ENCODE data around the gene ROBO4.

ROBO4 gene

DNA sequence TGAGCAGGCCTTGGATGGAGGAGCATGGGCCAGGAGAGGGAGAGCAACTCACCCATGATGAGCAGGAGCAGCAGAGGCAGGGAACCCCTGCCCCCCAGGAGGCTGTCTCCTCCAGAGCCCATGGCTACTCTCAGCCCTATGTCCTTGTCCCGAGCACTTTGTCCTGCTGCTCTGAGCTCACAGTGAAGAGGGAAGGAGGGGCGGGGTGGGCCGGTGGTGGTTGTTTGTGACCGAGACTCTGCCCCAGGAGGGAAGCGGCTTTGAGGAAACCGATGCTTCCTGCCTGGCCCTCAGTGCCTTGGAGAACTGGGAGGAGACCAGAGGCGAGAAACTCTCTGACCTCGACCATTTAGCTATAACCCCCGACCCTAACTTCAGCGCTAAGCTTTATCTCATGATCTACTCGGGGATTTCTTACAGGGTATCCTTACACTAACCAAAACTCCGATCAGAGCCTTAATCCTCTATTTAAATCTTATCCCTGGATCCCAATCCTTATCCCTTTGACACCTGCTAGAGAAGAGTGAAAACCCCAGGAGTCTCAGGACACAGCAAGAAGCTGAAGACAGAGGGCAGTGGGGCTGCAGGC, at the start of gene ROBO4:
TSS of gene ROBO4 (minus strand) at position 192 of the 589 bp plus-strand sequence. CDS start at position 122, 70 bp downstream.
- no peak for DNase-seq

DNA sequence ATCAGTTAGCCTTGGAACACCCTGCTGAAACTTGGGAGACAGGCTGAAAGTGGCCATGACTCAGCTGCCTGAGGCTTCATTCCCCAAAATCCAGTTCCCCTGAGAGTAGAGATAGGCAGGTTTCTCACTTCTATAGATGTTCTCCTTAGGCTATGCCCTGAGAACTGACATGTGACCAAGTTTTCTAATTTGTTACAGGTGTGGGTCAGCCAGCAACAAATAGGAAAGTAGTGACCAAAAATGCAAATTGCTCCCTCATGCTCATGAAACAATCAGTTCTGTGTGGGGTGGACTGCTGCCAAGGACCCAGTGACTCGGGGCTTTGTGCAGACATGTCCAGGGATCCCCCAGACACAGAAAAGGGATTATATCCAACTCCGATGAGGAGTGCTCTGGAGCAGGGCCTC, 49.1 kb upstream of the ROBO4 start:
- no peak for DNase-seq

DNA sequence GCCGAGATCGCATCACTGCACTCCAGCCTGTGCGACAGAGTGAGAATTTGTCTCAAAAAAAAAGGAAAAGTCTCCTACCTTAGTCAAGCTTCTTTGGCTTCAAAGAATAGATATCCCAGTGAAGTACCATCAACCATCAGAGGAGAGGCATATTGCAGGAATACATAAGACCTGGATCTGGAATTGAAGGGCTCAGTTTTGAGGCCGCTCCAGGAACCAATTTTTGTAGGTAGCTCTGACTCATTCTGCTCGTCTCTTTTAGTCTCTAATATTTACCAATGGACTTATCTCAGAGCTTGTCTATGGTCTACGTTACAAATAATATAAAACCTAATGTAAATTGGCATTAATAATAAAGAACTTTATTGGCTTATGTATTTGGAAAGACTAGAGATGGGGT, 48.2 kb upstream of the ROBO4 start:
- no peak for DNase-seq

DNA sequence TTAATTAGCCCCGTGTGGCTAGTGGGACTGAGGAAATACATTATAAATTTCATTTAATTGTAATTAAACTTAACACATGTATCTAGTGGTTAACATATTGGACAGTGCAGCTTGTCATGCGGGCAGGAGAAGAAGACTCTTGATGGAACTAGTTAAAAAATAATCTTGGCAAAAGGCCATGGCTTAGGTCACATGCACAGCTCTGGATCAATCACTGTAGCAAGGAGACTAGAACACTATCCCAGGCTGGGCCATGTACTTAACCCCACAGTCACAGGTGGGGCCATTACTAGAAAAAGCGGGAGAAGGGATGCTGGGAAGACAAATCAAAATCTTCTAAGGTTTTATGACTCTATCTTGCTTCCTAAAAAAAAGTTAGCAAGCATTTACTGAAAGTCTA, 46.9 kb upstream of the ROBO4 start:
- DNase-seq, result no peak

DNA sequence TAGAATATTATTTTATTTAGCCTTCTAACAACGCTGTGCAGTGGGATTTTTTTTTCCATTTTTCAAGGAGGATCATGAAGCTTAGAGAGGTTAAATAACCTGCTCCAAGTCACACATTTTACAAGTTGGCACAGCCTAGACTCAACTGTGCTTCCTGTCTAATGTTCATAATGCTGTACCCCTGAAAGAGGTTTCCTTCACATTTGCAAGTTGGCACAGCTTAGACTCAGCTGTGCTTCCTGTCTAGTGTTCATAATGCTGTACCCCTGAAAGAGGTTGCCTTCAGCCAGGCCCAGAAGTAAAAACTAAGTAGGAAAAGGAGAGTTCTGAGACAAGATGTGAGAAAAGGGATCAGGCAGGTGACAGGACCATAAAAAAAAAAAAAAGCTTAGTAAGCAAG, 46.1 kb upstream of the ROBO4 start:
- no peak for DNase-seq

DNA sequence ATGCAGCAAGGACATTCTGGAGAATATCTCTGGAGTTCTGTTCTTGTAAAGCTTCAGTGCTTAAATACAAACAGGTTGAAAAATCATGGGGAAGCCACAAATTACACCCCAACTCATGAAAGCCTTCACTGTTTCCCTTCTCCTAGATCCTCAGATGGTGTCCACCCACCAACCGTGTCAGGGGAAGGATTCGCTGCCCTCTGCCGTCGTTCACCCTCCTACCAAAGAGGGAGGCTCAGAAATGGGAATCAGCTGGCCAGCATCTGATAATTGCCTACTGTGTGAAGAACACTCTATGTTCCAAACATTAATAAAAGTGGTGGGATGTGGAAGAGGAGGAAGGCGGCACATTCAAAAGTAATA, 45.6 kb upstream of the ROBO4 start:
- DNase-seq, result no peak

DNA sequence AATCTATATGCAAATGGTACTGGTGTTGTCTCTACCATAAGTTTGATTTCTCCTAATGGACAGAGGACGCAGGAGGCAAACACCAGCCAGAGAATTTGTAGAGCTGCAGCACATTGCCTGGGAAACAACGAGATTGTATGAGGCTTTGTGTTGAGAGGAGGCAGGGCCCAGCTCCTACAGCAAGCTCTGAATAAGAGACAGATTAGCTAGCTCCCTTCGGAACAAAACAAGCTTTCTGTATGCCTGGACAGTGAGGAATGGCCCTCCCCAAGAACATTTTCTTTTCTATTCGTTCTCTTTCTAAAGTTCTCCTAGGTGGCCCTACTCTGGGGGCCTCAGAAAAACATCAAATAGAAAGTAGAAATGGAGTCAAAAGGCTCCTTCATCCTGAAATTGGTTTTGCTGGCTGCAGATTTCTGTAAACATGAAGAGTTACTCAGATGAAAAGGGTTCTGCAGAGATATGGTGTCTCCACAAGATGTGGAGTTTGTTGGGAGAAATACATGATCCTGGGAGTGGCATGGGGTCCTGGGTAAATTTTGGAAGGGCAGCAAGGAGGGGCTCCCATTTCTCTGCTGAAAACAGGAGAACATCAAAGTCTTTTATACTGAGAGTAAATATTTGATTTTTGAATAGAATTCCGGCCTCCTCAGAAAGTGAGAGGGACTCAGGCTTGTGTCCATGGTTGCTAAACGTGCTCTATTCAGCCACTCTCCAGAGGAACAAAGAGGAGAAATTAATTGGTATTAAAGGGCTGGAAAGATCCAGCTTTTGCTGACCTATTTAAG, 45.0 kb upstream of the ROBO4 start:
- no peak for DNase-seq

DNA sequence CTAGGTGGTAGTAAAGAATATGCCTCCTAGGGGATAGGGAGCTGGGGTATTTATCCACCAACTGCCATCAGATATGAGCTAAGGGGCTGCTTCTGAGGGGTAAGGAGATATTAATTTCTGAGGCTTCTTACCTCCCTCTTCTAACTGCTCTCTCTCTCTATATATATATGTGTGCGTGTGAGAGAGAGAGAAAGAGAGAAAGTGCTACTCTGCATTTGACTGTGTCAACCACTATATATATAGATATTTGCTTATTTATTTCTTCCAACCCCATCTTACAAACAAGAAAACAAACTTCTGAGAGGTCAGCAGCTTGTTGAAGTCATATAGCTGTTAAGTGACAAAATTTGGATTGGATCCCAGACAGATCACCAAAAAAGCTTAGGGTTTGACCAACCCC, 44.0 kb upstream of the ROBO4 start:
- no peak for DNase-seq

DNA sequence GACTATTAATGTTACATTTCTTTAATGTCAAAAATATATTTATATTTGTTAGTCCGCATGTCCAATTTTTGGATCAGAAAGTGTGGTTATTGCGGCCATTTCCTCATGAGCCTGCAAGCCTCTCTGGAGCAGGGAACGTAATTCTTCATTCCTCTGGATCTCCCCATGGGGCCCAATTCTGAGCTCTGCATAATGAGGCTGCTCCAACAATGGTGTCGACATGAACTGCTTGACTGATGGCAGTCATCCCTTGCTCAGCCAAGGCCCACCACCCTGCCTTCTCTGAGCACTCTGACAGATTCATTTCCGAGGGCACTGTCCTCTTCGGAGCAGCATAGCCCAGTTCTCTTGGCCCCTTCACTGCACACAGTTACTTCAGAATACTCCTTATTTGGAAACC, 41.3 kb upstream of the ROBO4 start:
- DNase-seq, result no peak

DNA sequence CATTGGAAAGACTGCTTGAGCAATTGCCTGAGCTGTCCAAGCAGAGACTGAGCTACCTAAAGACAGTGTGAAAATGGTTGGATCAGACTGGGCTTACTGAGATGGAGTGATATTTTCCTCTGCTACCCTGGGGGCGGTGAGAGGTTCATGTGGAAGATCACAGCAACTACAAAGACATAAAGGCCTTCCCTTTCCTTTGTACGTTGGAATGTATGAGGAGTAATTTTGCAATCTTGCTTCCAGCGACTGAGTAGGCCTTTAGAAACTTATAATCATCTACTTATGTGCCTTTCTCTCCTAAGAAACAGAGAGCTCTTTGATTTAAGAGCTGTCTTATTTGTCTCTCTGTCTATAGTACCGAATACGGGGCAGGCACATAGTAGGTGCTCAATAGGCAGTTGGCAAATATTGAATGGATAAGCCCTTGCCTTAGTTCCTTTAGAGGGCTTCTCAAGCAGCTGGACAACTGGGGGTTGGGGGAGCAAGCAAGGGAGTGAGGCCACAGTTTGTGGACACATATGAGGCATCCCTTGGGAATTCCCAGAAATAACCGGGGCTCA, 40.6 kb upstream of the ROBO4 start:
- no peak for DNase-seq

DNA sequence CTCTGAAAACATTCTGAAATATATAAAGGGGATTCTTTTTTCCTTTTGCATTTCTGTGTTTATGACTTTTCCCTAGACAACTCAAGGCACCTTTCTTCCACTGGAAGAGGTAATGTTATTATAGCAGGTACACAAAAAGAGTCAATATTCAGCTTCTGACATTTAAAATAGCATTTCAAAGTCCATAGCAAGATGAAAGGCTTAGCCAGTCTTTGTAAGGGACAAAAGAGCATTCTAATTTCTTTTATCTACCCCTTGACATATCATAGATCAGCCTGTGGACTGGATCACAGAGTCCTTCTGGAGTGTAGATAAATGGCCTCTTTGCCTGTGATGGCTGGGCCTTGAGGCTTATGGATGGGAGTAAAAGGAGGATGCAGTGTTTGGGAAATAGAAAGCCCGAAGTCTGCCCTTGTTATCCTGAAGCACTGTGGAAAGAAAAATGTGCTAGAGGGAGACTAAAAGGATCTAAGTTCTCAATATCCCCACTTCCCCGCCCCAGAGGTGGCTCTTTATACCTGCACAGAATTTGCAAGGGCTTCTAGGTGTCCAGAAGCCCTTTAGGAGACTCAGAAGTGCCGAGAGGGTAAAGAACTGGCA, 39.8 kb upstream of the ROBO4 start:
- no peak for DNase-seq

DNA sequence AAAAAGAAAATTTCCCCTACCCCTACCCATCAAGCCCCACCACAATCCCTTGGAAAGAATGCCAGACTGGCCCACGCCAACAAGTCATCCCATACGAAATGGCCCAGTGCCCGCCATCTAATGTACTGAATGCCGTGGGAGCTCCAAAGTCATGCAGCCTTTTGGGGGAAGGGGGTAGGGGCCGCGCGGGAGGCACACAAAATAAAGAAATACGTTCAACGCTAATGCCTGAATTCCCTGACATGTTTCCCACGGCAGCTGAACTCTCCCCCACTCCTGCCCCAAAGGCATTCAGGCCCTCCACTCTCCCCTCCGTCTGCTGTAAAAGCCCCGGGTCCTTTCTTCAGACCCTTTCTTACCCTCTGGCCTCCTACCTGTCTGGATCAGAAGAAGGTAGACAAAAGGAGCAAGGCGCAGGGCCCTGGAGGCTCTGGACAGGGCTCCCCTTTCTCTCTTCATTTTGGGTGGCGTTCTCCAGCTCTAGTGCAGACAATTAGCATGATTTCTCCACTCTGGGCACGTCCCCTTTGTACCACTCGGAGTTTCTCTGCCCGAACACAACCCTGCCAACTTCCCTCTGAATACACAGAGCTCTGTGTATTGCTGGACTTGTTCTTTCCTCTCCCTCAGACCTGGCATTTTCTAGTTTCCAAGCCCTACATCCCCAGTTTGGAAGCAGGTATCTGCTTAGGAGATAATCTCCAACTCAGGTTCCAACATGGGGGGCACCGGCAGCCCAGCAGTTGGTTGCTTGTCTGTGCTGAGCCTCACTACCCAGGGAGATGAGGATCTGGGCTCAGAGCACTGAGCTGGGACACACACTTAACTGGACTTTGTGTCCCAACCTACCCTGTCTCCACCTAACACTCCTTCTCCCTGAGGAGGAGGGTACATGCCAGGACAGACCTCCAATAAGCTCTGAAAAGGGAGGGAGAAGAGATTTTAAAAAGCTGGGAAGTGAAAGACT, 38.2 kb upstream of the ROBO4 start, which contains the start of gene HEPACAM:
TSS of gene HEPACAM (minus strand) at position 500 of the 967 bp plus-strand sequence. CDS start at position 459, 41 bp downstream.
- DNase-seq, result no peak

DNA sequence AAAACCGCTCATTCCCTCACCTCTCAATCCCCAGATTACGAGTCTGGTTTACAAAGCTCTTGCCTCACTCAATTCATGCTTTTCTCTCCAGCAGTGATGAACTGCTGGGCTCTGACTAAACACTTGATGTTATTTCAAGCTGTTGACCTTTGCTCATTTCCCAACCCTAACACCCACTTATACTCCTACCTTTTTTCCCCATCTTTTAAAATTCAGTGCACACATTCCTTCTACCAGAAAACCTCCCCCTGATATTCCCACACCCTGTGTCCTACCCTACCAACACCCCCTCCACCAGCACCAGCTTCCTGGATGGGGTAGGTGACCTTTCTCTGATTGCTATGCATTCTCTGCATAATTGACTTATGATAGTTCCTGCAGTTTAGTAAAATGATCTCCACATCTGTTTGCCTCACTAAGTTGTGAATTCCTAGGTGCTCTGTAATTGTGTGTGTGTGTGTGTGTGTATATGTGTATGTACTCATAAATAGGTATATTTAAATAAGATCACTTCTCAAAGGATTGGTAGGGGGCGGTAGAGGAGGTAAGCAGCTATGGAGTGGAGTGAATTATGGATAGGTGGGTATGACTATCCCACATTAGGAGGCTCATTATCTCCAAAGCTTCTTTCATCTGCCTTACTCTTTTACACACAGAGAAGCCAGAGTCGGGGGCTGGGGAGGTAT, 37.3 kb upstream of the ROBO4 start:
- no peak for DNase-seq

DNA sequence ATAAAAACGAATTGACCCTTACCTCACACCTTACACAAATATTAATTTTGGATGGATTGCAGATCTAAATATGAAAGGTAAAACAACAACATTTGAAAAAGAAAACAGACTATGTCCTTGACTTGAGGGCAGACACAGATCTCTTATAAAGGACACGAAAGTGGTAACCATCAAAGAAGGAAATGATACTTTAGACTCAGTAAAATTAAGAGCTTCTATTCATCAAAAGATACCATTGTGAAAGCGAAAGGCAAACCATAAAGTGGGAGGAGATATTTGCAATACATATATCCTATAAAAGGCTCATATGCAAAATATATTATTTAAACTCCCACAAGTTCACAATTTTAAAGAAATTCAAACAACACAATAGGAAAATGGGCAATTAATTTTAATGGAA, 33.1 kb upstream of the ROBO4 start:
- DNase-seq, result no peak

DNA sequence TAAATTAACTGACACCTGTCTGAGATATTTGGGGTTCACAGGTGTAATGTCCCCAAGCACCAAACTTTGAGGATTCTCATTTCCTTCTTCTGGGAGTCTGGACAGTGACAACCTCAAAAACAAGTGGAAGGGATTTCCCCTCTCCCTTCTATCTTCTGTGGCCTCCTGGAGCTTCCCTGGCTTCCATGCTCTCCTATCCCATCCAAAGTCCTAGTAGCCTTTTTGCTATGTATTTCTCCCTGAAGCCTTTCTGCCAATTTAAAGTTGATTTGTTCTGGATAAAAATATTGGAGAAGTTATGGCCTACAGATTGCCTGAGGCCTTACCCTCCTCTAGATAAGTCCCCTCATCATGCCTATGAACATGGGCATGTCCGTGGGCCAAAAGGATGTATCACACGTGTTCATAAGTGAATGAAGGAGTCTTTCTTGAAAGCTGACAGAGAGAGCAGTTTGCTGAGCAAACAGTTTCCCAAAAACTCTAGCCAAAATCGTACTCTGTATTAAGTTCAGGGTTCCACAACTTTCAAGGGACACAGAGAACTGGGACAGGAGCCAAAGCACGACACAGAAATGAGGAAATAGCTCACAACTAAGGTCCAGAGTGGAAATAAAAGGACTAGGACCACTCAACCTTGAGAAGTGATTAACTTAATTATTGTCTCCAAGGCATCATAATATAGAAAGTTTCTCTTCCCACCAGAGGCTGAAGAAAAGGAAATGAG, 31.4 kb upstream of the ROBO4 start:
- DNase-seq, result no peak

DNA sequence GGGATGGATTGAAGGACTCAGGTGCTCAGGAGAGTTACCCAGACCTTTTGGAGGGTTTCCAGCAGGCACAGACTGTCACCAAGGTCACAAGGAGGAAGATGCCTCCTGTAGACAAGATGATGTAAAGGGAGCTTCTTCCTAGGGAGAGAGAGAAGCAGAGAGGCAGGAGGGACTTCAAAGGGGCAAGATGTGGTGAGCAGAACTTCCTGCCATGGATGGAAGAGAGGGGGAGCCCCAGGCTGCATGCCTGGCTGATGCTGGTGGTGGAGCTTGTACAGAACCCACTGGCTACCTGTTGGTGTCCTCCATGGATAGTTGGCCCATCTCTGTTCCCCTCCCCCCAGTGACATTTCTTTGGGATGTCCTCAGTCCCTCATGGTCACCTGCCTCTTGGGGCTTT, 25.6 kb upstream of the ROBO4 start:
- DNase-seq, result no peak

DNA sequence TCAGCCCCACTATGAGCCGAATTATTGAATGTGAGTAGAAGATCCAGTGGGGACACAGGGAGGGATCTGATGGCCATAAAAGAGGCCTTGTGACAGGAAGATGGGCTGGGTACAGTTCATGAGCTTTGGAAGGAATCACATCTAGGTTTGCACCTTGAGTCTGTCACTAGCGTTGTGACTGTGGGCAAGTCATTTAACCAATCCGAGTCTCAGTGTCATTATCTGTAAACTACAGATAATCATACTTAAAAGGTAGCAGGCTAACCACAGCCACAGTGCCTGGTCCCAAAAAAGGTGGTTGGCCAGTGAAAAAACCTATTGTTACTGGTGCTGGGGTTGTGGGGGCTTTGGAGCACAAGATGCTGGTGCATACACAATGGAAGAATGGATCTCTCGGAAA, 25.2 kb upstream of the ROBO4 start:
- no peak for DNase-seq

DNA sequence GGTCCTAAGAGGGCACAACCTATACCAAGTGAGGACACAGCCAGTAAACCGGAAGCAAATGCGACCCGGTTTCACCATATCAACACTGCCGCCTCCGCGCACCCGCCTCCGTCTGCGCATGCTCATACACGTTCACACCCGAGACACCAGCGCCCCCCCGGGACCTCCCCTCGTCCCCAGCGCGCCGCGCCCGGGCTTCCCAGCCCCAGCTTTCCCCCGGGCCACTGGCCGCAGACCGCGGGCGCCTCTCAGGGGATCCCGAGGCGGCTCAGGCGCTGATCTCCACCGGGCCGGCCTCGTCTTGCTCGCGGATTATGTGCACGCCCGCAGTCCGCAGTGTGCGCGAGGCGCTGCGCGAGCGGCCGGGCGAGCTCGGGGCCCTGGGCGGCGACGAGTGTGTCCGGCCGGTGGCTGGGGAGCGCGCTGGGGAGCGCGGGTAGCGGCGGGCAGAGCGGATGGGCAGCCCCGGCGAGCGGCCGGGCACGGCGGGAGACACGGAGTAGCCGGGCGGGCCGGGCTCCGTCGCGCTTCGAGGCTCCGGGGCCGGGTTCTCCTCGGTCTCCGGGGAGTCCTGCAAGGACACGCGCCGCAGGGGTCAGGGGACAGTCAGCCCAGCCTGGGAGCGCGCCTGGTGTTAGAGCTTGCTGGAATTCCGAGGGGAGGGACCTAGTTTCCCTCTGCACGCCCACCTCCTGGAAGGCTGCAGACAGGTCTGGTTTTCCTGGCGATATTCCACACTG, 23.4 kb upstream of the ROBO4 start:
- no peak for DNase-seq

DNA sequence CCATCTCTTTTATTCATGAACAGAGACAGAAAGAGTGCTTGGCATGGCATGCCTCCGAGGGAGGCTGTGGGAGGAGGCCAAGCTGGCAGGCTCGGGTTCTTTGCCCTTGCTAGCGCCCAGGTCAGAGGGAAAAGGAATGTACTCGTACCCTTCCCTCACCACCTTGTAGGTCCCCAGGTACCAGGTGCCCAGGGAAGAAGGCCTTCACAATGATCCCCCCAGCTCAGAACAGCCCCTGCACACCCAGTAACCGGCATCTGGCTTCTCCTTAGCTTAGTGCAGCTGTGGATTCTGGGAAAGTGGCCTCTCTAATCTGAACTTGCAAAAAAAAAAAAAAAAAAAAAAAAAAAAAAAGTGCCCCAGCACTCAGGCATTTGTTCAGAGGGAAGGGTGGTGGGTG, 22.7 kb upstream of the ROBO4 start:
- DNase-seq, result no peak

DNA sequence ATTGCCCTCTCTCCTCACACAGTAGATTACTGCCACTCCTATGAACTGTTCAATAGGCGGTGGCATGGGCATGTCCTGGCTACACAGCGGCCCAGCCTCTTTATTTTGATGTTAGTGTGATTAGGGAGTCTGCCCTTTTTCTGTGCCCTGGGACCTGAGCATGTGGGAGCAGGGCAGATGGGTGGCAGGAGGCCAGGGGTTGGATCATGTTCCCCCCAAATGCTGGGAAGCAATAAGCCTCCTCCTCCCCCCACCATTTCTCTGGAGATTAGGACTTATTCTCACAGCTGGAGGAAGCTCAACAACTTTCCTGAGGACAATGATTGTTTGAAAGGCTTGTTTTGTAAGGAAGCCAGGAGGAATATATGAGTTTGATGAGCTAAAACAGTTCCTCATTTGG, 22.2 kb upstream of the ROBO4 start:
- DNase-seq, result no peak

DNA sequence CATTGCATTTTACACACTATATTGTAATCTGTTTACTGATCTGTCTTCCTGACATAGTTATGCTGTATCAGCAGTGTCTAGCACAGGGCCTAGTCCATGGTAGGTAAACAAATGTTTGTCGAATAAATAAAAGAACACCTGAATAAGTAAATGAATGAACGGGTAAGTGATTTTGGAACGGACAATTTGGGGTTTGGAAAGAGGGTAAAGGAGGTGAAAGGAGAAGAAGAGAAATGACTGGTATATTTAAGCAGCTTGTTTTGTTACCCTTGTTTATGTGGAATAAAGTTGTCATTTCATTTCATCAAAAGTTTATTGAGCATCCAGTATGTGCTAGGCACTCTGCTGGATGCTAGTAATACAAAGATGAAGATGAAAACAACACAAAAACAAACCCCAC, 21.3 kb upstream of the ROBO4 start, which contains the start of gene HEPN1:
TSS of gene HEPN1 (plus strand) at position 301 of the 400 bp plus-strand sequence.
- no peak for DNase-seq

All from NCI-H510A treated with DMSO at 0.1 percent for 48 hours (cell line).